ENCODE measurements around the gene ZNF160.
A peak's percentile ranks its signal among the peaks of the same experiment; 100 is the strongest.
"Not testable (repeated sequence)": the region's sequence is repeated elsewhere in the genome, so short reads cannot be mapped to it uniquely, and the experiment has no call there.

Gene ZNF160

GRCh38 chr19:53102206-53102755 is 941 bp downstream of the ZNF160 start:
- no peak for DNase-seq (ENCODE audit: low read depth, low spot score)
- TF ChIP-seq CTCF (IDR thresholded peaks at IDR 0.05; ENCODE audit: low read depth, low read length) = no peak
- in situ Hi-C loops (cut with HindIII; ENCODE audit: low sequenced_read_pairs) = no loop called here
- H3K4me3 ChIP-seq (ENCODE audit: low read depth, low read length) = peak overlapping the region; percentile 95

GRCh38 chr19:53101518-53101917 is 1.7 kb downstream of the ZNF160 start:
- no peak for DNase-seq (ENCODE audit: low read depth, low spot score)
- TF ChIP-seq CTCF (IDR thresholded peaks at IDR 0.05; ENCODE audit: low read depth, low read length) = no peak
- in situ Hi-C loops (cut with HindIII; ENCODE audit: low sequenced_read_pairs) = no loop called here
- H3K4me3 ChIP-seq (ENCODE audit: low read depth, low read length) = no peak overlapping the region

GRCh38 chr19:53098570-53098969 is 4.7 kb downstream of the ZNF160 start:
- DNase-seq (ENCODE audit: low read depth, low spot score); H3K4me3 ChIP-seq (ENCODE audit: low read depth, low read length); in situ Hi-C loops (cut with HindIII; ENCODE audit: low sequenced_read_pairs): not testable (repeated sequence)

GRCh38 chr19:53096982-53097690 is 6.1 kb downstream of the ZNF160 start:
- DNase-seq (ENCODE audit: low read depth, low spot score); H3K4me3 ChIP-seq (ENCODE audit: low read depth, low read length); in situ Hi-C loops (cut with HindIII; ENCODE audit: low sequenced_read_pairs): not testable (repeated sequence)

GRCh38 chr19:53096579-53096978 is 6.6 kb downstream of the ZNF160 start:
- in situ Hi-C loops (cut with HindIII; ENCODE audit: low sequenced_read_pairs) = not testable (repeated sequence)

GRCh38 chr19:53094754-53095575 is 8.3 kb downstream of the ZNF160 start:
- DNase-seq (ENCODE audit: low read depth, low spot score) = no peak
- H3K4me3 ChIP-seq (ENCODE audit: low read depth, low read length) = no peak overlapping the region
- no peak for TF ChIP-seq CTCF (IDR thresholded peaks at IDR 0.05; ENCODE audit: low read depth, low read length)
- in situ Hi-C loops (cut with HindIII; ENCODE audit: low sequenced_read_pairs) = no loop called here

More at GRCh38 chr19:53096579-53096978, 6.6 kb downstream of the ZNF160 start:
- H3K4me3 ChIP-seq (ENCODE audit: low read depth, low read length); DNase-seq (ENCODE audit: low read depth, low spot score): not testable (repeated sequence)

- in situ Hi-C loops (cut with HindIII; ENCODE audit: low sequenced_read_pairs) = no loop called here
- DNase-seq (ENCODE audit: low read depth, low spot score) = no peak
- no peak overlapping the region for H3K4me3 ChIP-seq (ENCODE audit: low read depth, low read length)
- TF ChIP-seq CTCF (IDR thresholded peaks at IDR 0.05; ENCODE audit: low read depth, low read length) = no peak
Observed at GRCh38 chr19:53092723-53093122, 10.5 kb downstream of the ZNF160 start.
